Measurements from ENCODE around the gene CLSTN2. TPM values are rescaled to one million over a fixed set of nuclear protein-coding genes. Genes with fewer than 3 reads are reported as not detected.
A peak's percentile ranks its signal among the peaks of the same experiment; 100 is the strongest.

The CLSTN2 gene
- total RNA-seq, 1 donor from 2014 or later = 16.0 TPM

- H3K36me3 ChIP-seq = no peaks in the 10 kb centered on the region
- H3K9me3 ChIP-seq = no peaks in the 10 kb centered on the region
- no peak overlapping the region for H3K27ac ChIP-seq
- no peak for TF ChIP-seq CTCF (IDR thresholded peaks at IDR 0.05)
- TF ChIP-seq POLR2A (IDR thresholded peaks at IDR 0.05) = no peak
- TF ChIP-seq POLR2AphosphoS5 (IDR thresholded peaks at IDR 0.05; ENCODE audit: insufficient read depth in 1 of 2, low read depth in 1 of 2) = no peak
- intact Hi-C loops (cut with DNase I) = no loop called here
- no peaks in the 10 kb centered on the region for H3K4me1 ChIP-seq
- no peak overlapping the region for H3K4me3 ChIP-seq
- DNase-seq (ENCODE audit: extremely low spot score in 2 of 2) = peak; percentile 6 to 79
- no peaks in the 10 kb centered on the region for H3K27me3 ChIP-seq
Observed at GRCh38 chr3:140438736-140439470, 503.9 kb downstream of the CLSTN2 start.

GRCh38 chr3:140439527-140439926 lies 504.5 kb downstream of the CLSTN2 start:
- H3K27me3 ChIP-seq = no peaks in the 10 kb centered on the region
- no peaks in the 10 kb centered on the region for H3K4me1 ChIP-seq
- no peak overlapping the region for H3K4me3 ChIP-seq
- H3K36me3 ChIP-seq = no peaks in the 10 kb centered on the region
- TF ChIP-seq CTCF (IDR thresholded peaks at IDR 0.05) (no peak), POLR2A (IDR thresholded peaks at IDR 0.05) (no peak)
- peak in 1 of 2 donors; percentile 71 for DNase-seq (ENCODE audit: extremely low spot score in 2 of 2)
- intact Hi-C loops (cut with DNase I) = no loop called here
- no peaks in the 10 kb centered on the region for H3K9me3 ChIP-seq
- no peak overlapping the region for H3K27ac ChIP-seq

- H3K27ac ChIP-seq = no peak overlapping the region
Observed at GRCh38 chr3:140440446-140440845, 505.5 kb downstream of the CLSTN2 start.

GRCh38 chr3:140441006-140441405 lies 506.0 kb downstream of the CLSTN2 start:
- no peaks in the 10 kb centered on the region for H3K27me3 ChIP-seq
- TF ChIP-seq CTCF (IDR thresholded peaks at IDR 0.05) (no peak), POLR2AphosphoS5 (IDR thresholded peaks at IDR 0.05; ENCODE audit: insufficient read depth in 1 of 2, low read depth in 1 of 2) (peak in 1 of 2 donors; percentile 34)
- H3K4me1 ChIP-seq = no peaks in the 10 kb centered on the region
- no peaks in the 10 kb centered on the region for H3K9me3 ChIP-seq
- no peak overlapping the region for H3K27ac ChIP-seq
- no peak for DNase-seq (ENCODE audit: extremely low spot score in 2 of 2)
- H3K4me3 ChIP-seq = no peak overlapping the region
- no peaks in the 10 kb centered on the region for H3K36me3 ChIP-seq
- intact Hi-C loops (cut with DNase I) = no loop called here

More at GRCh38 chr3:140440446-140440845, 505.5 kb downstream of the CLSTN2 start:
- H3K36me3 ChIP-seq = no peaks in the 10 kb centered on the region
- no peak for TF ChIP-seq POLR2AphosphoS5 (IDR thresholded peaks at IDR 0.05; ENCODE audit: insufficient read depth in 1 of 2, low read depth in 1 of 2)
- no peak for TF ChIP-seq CTCF (IDR thresholded peaks at IDR 0.05)
- no peak for TF ChIP-seq POLR2A (IDR thresholded peaks at IDR 0.05)
- H3K9me3 ChIP-seq = no peaks in the 10 kb centered on the region
- H3K4me1 ChIP-seq = no peaks in the 10 kb centered on the region
- H3K27me3 ChIP-seq = no peaks in the 10 kb centered on the region
- intact Hi-C loops (cut with DNase I) = no loop called here
- H3K4me3 ChIP-seq = no peak overlapping the region
- no peak for DNase-seq (ENCODE audit: extremely low spot score in 2 of 2)

- H3K36me3 ChIP-seq = no peaks in the 10 kb centered on the region
- no peaks in the 10 kb centered on the region for H3K4me1 ChIP-seq
- H3K27me3 ChIP-seq = no peaks in the 10 kb centered on the region
- no peak for TF ChIP-seq POLR2AphosphoS5 (IDR thresholded peaks at IDR 0.05; ENCODE audit: insufficient read depth in 1 of 2, low read depth in 1 of 2)
- TF ChIP-seq CTCF (IDR thresholded peaks at IDR 0.05) = no peak
- TF ChIP-seq POLR2A (IDR thresholded peaks at IDR 0.05) = no peak
- no peak overlapping the region for H3K27ac ChIP-seq
- no peaks in the 10 kb centered on the region for H3K9me3 ChIP-seq
- no peak overlapping the region for H3K4me3 ChIP-seq
- DNase-seq (ENCODE audit: extremely low spot score in 2 of 2) = no peak
- intact Hi-C loops (cut with DNase I) = no loop called here
Observed at GRCh38 chr3:140442621-140443020, 507.6 kb downstream of the CLSTN2 start.

Data from vagina (tissue), 2 donors.